OCI-LY1 (cell line): Measurements from ENCODE around the gene FOXJ1.
A peak's percentile ranks its signal among the peaks of the same experiment; 100 is the strongest.

Source experiments
- H2AFZ ChIP-seq: fragments of 200-600 bp; sonication (generic), shearing (Covaris generic); 2 replicates; pipeline ENCODE4 v1.6.0; 2014; ENCODE audit warnings: antibody characterized with exemption, mild to moderate bottlenecking, low read length
- H3F3A ChIP-seq: fragments of 200-600 bp; sonication (generic), shearing (Covaris generic); 2 replicates; pipeline ENCODE4 v1.6.0; 2014; ENCODE audit warnings: mild to moderate bottlenecking, antibody characterized with exemption, low read length, moderate library complexity; ENCODE audit not compliant: insufficient read depth
- H3K27ac ChIP-seq: fragments of 200-600 bp; sonication (generic); 2 replicates; pipeline ENCODE4 v1.5.1; 2014; ENCODE audit warnings: low read length, mixed run types, mild to moderate bottlenecking, low read depth; ENCODE audit not compliant: poor library complexity, severe bottlenecking
- H3K27me3 ChIP-seq: fragments of 200-600 bp; sonication (generic); 2 replicates; pipeline ENCODE4 v1.6.0; 2014; ENCODE audit warnings: antibody characterized with exemption, mild to moderate bottlenecking, low read length, moderate library complexity; ENCODE audit not compliant: insufficient read depth
- H3K36me3 ChIP-seq: fragments of 200-600 bp; sonication (generic); 2 replicates; pipeline ENCODE4 v1.6.1; 2014; ENCODE audit warnings: mild to moderate bottlenecking, antibody characterized with exemption, low read length, moderate library complexity, mixed read lengths; ENCODE audit not compliant: insufficient read depth
- H3K4me1 ChIP-seq: fragments of 200-600 bp; sonication (generic); 2 replicates; pipeline ENCODE4 v1.5.1; 2014; ENCODE audit warnings: mild to moderate bottlenecking, low read length, moderate library complexity; ENCODE audit not compliant: insufficient read depth, severe bottlenecking
- H3K4me2 ChIP-seq: fragments of 200-600 bp; sonication (generic), shearing (Covaris generic); 2 replicates; pipeline ENCODE4 v1.6.1; 2014; ENCODE audit warnings: low read length
- H3K4me3 ChIP-seq: fragments of 200-600 bp; sonication (generic); 2 replicates; pipeline ENCODE4 v1.5.1; 2014; ENCODE audit warnings: low read length, low read depth, mild to moderate bottlenecking, mixed read lengths; ENCODE audit not compliant: poor library complexity, severe bottlenecking
- H3K79me2 ChIP-seq: fragments of 200-600 bp; shearing (Covaris generic); 2 replicates; pipeline ENCODE4 v1.6.1; 2016; ENCODE audit warnings: mixed run types, low read length, mixed read lengths; ENCODE audit not compliant: insufficient read depth
- H3K9ac ChIP-seq: fragments of 200-600 bp; sonication (generic), shearing (Covaris generic); 2 replicates; pipeline ENCODE4 v1.6.1; 2014; ENCODE audit warnings: mild to moderate bottlenecking, low read length, mixed read lengths
- H3K9me2 ChIP-seq: fragments of 200-600 bp; sonication (generic), shearing (Covaris generic); 2 replicates; pipeline ENCODE4 v1.6.1; 2014; ENCODE audit warnings: low read depth, mild to moderate bottlenecking, low read length, mixed read lengths
- H3K9me3 ChIP-seq: fragments of 200-600 bp; shearing (Covaris generic); 2 replicates; pipeline ENCODE4 v1.6.1; 2014; ENCODE audit warnings: low read length, mixed read lengths
- H4K20me1 ChIP-seq: fragments of 200-600 bp; sonication (generic), shearing (Covaris generic); 2 replicates; pipeline ENCODE4 v1.6.0; 2016; ENCODE audit warnings: mild to moderate bottlenecking, low read length; ENCODE audit not compliant: insufficient read depth
- EZH2 ChIP-seq: fragments of 200-600 bp; sonication (generic), shearing (Covaris generic); IDR thresholded peaks from 2 replicates; pipeline ENCODE4 v1.8.0; 2017; ENCODE audit warnings: borderline replicate concordance, mixed run types, mild to moderate bottlenecking, antibody characterized with exemption, low read length, moderate library complexity, mixed read lengths
- TF ChIP-seq, protein P1 (sequence below): fragments of 200-600 bp; sonication (generic), shearing (Covaris generic); IDR thresholded peaks from 2 replicates; pipeline ENCODE4 v1.5.1; 2017; ENCODE audit warnings: mild to moderate bottlenecking, antibody characterized with exemption, low read length, moderate library complexity, mixed read lengths

The FOXJ1 gene

GRCh38 chr17:76107509-76107908 is 33.5 kb downstream of the FOXJ1 start:
- Histone ChIP-seq H3K4me2 (no peak overlapping the region), H3K9me3 (no peaks in the 10 kb centered on the region), H3F3A (no peaks in the 10 kb centered on the region), H3K9me2 (no peaks in the 10 kb centered on the region), H3K9ac (no peak overlapping the region), H3K79me2 (no peaks in the 10 kb centered on the region), H2AFZ (no peak overlapping the region), H3K27me3 (0 out of 2 replicates have a peak, but pooled peaks cover 3% of the 10 kb centered on the region), H3K27ac (no peak overlapping the region), H3K36me3 (no peaks in the 10 kb centered on the region), H3K4me1 (peaks cover 12% of the 10 kb centered on the region), H3K4me3 (no peak overlapping the region), H4K20me1 (no peaks in the 10 kb centered on the region)
- TF ChIP-seq, protein P1, sequence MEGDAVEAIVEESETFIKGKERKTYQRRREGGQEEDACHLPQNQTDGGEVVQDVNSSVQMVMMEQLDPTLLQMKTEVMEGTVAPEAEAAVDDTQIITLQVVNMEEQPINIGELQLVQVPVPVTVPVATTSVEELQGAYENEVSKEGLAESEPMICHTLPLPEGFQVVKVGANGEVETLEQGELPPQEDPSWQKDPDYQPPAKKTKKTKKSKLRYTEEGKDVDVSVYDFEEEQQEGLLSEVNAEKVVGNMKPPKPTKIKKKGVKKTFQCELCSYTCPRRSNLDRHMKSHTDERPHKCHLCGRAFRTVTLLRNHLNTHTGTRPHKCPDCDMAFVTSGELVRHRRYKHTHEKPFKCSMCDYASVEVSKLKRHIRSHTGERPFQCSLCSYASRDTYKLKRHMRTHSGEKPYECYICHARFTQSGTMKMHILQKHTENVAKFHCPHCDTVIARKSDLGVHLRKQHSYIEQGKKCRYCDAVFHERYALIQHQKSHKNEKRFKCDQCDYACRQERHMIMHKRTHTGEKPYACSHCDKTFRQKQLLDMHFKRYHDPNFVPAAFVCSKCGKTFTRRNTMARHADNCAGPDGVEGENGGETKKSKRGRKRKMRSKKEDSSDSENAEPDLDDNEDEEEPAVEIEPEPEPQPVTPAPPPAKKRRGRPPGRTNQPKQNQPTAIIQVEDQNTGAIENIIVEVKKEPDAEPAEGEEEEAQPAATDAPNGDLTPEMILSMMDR: peak; percentile 37; the same call in 1 of the 2 replicates
- no peak for TF ChIP-seq EZH2

GRCh38 chr17:76106703-76107102 is 34.3 kb downstream of the FOXJ1 start:
- no peak overlapping the region for H3K4me2 ChIP-seq
- no peak overlapping the region for H2AFZ ChIP-seq
- 0 out of 2 replicates have a peak, but pooled peaks cover 3% of the 10 kb centered on the region for H3K27me3 ChIP-seq
- H3K4me1 ChIP-seq: peaks cover 12% of the 10 kb centered on the region
- peaks cover 4% of the 10 kb centered on the region; the same call in 1 of the 2 replicates for H3K36me3 ChIP-seq
- no peaks in the 10 kb centered on the region for H3K79me2 ChIP-seq
- TF ChIP-seq, protein P1: no peak
- TF ChIP-seq EZH2: no peak
- no peaks in the 10 kb centered on the region for H3F3A ChIP-seq
- no peak overlapping the region for H3K27ac ChIP-seq
- no peak overlapping the region for H3K4me3 ChIP-seq
- H3K9ac ChIP-seq: no peak overlapping the region
- no peaks in the 10 kb centered on the region for H3K9me3 ChIP-seq
- H3K9me2 ChIP-seq: no peaks in the 10 kb centered on the region
- H4K20me1 ChIP-seq: no peaks in the 10 kb centered on the region

GRCh38 chr17:76104896-76105231 is 36.2 kb downstream of the FOXJ1 start:
- Histone ChIP-seq H2AFZ (no peak overlapping the region), H3K4me1 (peaks cover 12% of the 10 kb centered on the region), H3K27me3 (no peaks in the 10 kb centered on the region), H3K36me3 (peaks cover 15% of the 10 kb centered on the region; the same call in 1 of the 2 replicates), H3K9me3 (no peaks in the 10 kb centered on the region), H3K27ac (no peak overlapping the region), H3K9ac (no peak overlapping the region), H3K9me2 (no peaks in the 10 kb centered on the region), H4K20me1 (no peaks in the 10 kb centered on the region), H3K4me2 (no peak overlapping the region), H3K79me2 (no peaks in the 10 kb centered on the region), H3K4me3 (no peak overlapping the region), H3F3A (no peaks in the 10 kb centered on the region)
- TF ChIP-seq, protein P1: no peak
- TF ChIP-seq EZH2: no peak
